H1 (cell line): Measurements from ENCODE around the gene TMEM258. TPM values are rescaled to one million over a fixed set of nuclear protein-coding genes. Genes with fewer than 3 reads are reported as not detected.

Experiments
- CTCF ChIA-PET: fragments of 300-600 bp; sonication (Branson Sonifier 250); formaldehyde crosslinking; loops from one replicate; lab custom pipeline; 2021; ENCODE audit not compliant: partially characterized antibody; lab: Charles Lee
- POLR2A ChIA-PET: fragments of 300-600 bp; sonication (Branson Sonifier 250); formaldehyde crosslinking; loops from one replicate; lab custom pipeline; 2021; ENCODE audit warnings: inconsistent platforms; ENCODE audit not compliant: partially characterized antibody; lab: Charles Lee
- DNase-seq, 2 experiments: peaks; one replicate each; pipeline versions ENCODE4 v3.0.0 to v3.0.0-alpha.2; 2010 to 2022; ENCODE audit warnings: low spot score in 2 of 2, low read depth in 1 of 2, mixed read lengths in 1 of 2
- FAIRE-seq: peaks from 2 replicates; lab custom pipeline; 2011; peaks lifted over from hg19 to GRCh38; lab: Jason Lieb, UNC
- H2AFZ ChIP-seq: 2 replicates; pipeline ENCODE4 v1.8.1; 2012; ENCODE audit warnings: low read length, inconsistent platforms
- H2AK5ac ChIP-seq: 2 replicates; pipeline ENCODE4 v1.6.1; 2013; ENCODE audit warnings: low read depth, low read length
- H2BK120ac ChIP-seq: replicated peaks from 2 replicates; pipeline ENCODE3; 2013; ENCODE audit warnings: low read depth, low read length, inconsistent platforms
- H2BK12ac ChIP-seq: 2 replicates; pipeline ENCODE4 v1.6.1; 2013; ENCODE audit warnings: low read depth, low read length
- H2BK15ac ChIP-seq: 2 replicates; pipeline ENCODE4 v1.6.1; 2013; ENCODE audit warnings: low read length
- H2BK20ac ChIP-seq: 2 replicates; pipeline ENCODE4 v1.6.1; 2013; ENCODE audit warnings: low read length
- H2BK5ac ChIP-seq: 2 replicates; pipeline ENCODE4 v1.6.1; 2013; ENCODE audit warnings: low read depth, low read length
- H3K14ac ChIP-seq: 2 replicates; pipeline ENCODE4 v1.6.1; 2013; ENCODE audit warnings: inconsistent platforms; ENCODE audit not compliant: insufficient read length
- H3K18ac ChIP-seq: 2 replicates; pipeline ENCODE4 v1.6.1; 2013; ENCODE audit warnings: low read length; ENCODE audit errors: extremely low read depth
- H3K23ac ChIP-seq: 2 replicates; pipeline ENCODE4 v1.6.1; 2013; ENCODE audit warnings: inconsistent platforms; ENCODE audit not compliant: insufficient read length
- H3K23me2 ChIP-seq: 2 replicates; pipeline ENCODE4 v1.6.1; 2013; ENCODE audit warnings: low read depth, low read length
- H3K27ac ChIP-seq: 2 replicates; pipeline ENCODE4 v1.6.1; 2011; ENCODE audit warnings: low read depth, low read length, inconsistent platforms
- H3K27me3 ChIP-seq, 4 experiments: replicated peaks in 1 of 4; 1 replicate in 1 of 4; 2 replicates in 3 of 4; pipeline versions ENCODE4 v1.6.1 to v1.8.1; 2011 to 2013; ENCODE audit warnings: low read length in 3 of 4, mild to moderate bottlenecking in 3 of 4, inconsistent platforms in 2 of 4, mixed read lengths in 2 of 4, moderate library complexity in 1 of 4; ENCODE audit not compliant: control insufficient read depth in 3 of 4, insufficient read depth in 3 of 4; ENCODE audit errors: extremely low read depth in 1 of 4
- H3K36me3 ChIP-seq, 4 experiments: 2 replicates each; pipeline versions ENCODE4 v1.6.1 to v1.8.1; 2011 to 2013; ENCODE audit warnings: mild to moderate bottlenecking in 4 of 4, low read length in 3 of 4, moderate library complexity in 2 of 4, control low read depth in 1 of 4, inconsistent platforms in 1 of 4; ENCODE audit not compliant: insufficient read depth in 4 of 4, control insufficient read depth in 2 of 4
- H3K4ac ChIP-seq: replicated peaks from 2 replicates; pipeline ENCODE3; 2013; ENCODE audit warnings: low read length, low read depth, mixed read lengths, inconsistent platforms; ENCODE audit not compliant: insufficient read length
- H3K4me1 ChIP-seq, 4 experiments: replicated peaks in 1 of 4; 1 replicate in 1 of 4; 2 replicates in 3 of 4; pipeline versions ENCODE4 v1.6.1 to v1.8.1; 2011 to 2013; ENCODE audit warnings: low read length in 3 of 4, inconsistent platforms in 2 of 4, mixed read lengths in 1 of 4; ENCODE audit not compliant: insufficient read depth in 4 of 4, control insufficient read depth in 3 of 4
- H3K4me2 ChIP-seq, 2 experiments: 2 replicates each; pipeline versions ENCODE4 v1.6.1 to v1.8.1; 2011 to 2013; ENCODE audit warnings: low read depth in 2 of 2, low read length in 2 of 2, control low read depth in 1 of 2, inconsistent platforms in 1 of 2, mild to moderate bottlenecking in 1 of 2; ENCODE audit not compliant: insufficient read depth in 1 of 2
- H3K4me3 ChIP-seq, 4 experiments: fragments of 200-600, 300-600 bp in 1 of 4; sonication (generic), shearing (Covaris generic), sonication (Bioruptor Twin) in 1 of 4; 2 replicates each; pipeline versions ENCODE4 v1.5.1 to v1.8.1; 2011 to 2016; ENCODE audit warnings: low read length in 4 of 4, low read depth in 3 of 4, control low read depth in 2 of 4, inconsistent platforms in 2 of 4, mild to moderate bottlenecking in 2 of 4, mixed read lengths in 1 of 4, moderate library complexity in 1 of 4; ENCODE audit not compliant: insufficient read depth in 2 of 4; ENCODE audit errors: extremely low read depth in 1 of 4
- H3K56ac ChIP-seq: replicated peaks from 2 replicates; pipeline ENCODE3; 2013; ENCODE audit warnings: low read depth, mild to moderate bottlenecking, mixed read lengths, low read length, inconsistent platforms; ENCODE audit not compliant: insufficient read length
- H3K79me1 ChIP-seq: 2 replicates; pipeline ENCODE4 v1.6.1; 2013; ENCODE audit warnings: low read depth, low read length, control low read depth
- H3K79me2 ChIP-seq, 2 experiments: 2 replicates each; pipeline versions ENCODE4 v1.6.1 to v1.8.1; 2012 to 2013; ENCODE audit warnings: low read length in 2 of 2, mild to moderate bottlenecking in 2 of 2, inconsistent platforms in 1 of 2; ENCODE audit not compliant: insufficient read depth in 2 of 2, control insufficient read depth in 1 of 2
- H3K9ac ChIP-seq, 4 experiments: replicated peaks in 1 of 4; 1 replicate in 1 of 4; 2 replicates in 3 of 4; pipeline versions ENCODE4 v1.6.1 to v1.8.1; 2011 to 2013; ENCODE audit warnings: low read depth in 3 of 4, low read length in 3 of 4, control low read depth in 2 of 4, mild to moderate bottlenecking in 2 of 4, moderate library complexity in 2 of 4, inconsistent platforms in 1 of 4; ENCODE audit errors: extremely low read depth in 1 of 4
- H3K9me3 ChIP-seq, 2 experiments: 2 replicates each; pipeline versions ENCODE4 v1.6.1 to v1.8.1; 2012 to 2013; ENCODE audit warnings: mild to moderate bottlenecking in 2 of 2, moderate library complexity in 2 of 2, control low read depth in 1 of 2, inconsistent platforms in 1 of 2, low read depth in 1 of 2, low read length in 1 of 2, mixed read lengths in 1 of 2; ENCODE audit not compliant: insufficient read depth in 2 of 2
- H4K20me1 ChIP-seq, 2 experiments: replicated peaks in 1 of 2; 2 replicates each; pipeline versions ENCODE3 to v1.8.1; 2011 to 2013; ENCODE audit warnings: inconsistent platforms in 2 of 2, low read length in 2 of 2, mild to moderate bottlenecking in 1 of 2; ENCODE audit not compliant: insufficient read depth in 2 of 2, control insufficient read depth in 1 of 2
- H4K5ac ChIP-seq: 2 replicates; pipeline ENCODE4 v1.6.1; 2013; ENCODE audit warnings: low read length, low read depth, mixed read lengths, inconsistent platforms; ENCODE audit not compliant: insufficient read length
- H4K8ac ChIP-seq: 2 replicates; pipeline ENCODE4 v1.8.0; 2013; ENCODE audit warnings: mild to moderate bottlenecking, moderate library complexity, low read length, inconsistent platforms; ENCODE audit not compliant: insufficient read depth; ENCODE audit errors: extremely low read depth
- H4K91ac ChIP-seq: replicated peaks from 2 replicates; pipeline ENCODE3; 2013; ENCODE audit warnings: low read length, mixed read lengths, inconsistent platforms; ENCODE audit not compliant: insufficient read length
- EGR1 ChIP-seq: IDR thresholded peaks from 2 replicates; pipeline ENCODE4 v1.6.1; 2011; ENCODE audit warnings: low read depth, low read length, borderline replicate concordance
- FOSL1 ChIP-seq: IDR thresholded peaks from 2 replicates; pipeline ENCODE4 v1.6.1; 2011; ENCODE audit warnings: mild to moderate bottlenecking, low read depth, low read length, moderate library complexity; ENCODE audit not compliant: insufficient read depth
- GTF2F1 ChIP-seq: IDR thresholded peaks from 2 replicates; pipeline ENCODE4 v1.6.1; 2012; ENCODE audit warnings: low read depth, low read length, improper control_type of control experiment, borderline replicate concordance
- HDAC6 ChIP-seq: IDR thresholded peaks from one replicate; pipeline ENCODE4 v1.7.1; 2012; ENCODE audit warnings: low read depth, mild to moderate bottlenecking, inconsistent platforms, low read length, moderate library complexity
- JUN ChIP-seq: IDR thresholded peaks from 2 replicates; pipeline ENCODE4 v1.6.1; 2011; ENCODE audit warnings: low read depth, mild to moderate bottlenecking, improper control_type of control experiment, low read length
- KDM5A ChIP-seq: fragments of 200-600 bp; IDR thresholded peaks from 2 replicates; pipeline ENCODE4 v1.7.1; 2012; ENCODE audit warnings: mild to moderate bottlenecking, low read length, inconsistent platforms, mixed read lengths
- POLR2A ChIP-seq, 2 experiments: IDR thresholded peaks; 1 replicate in 1 of 2; 2 replicates in 1 of 2; pipeline ENCODE4 v1.6.1; 2011; ENCODE audit warnings: low read depth in 2 of 2, low read length in 2 of 2, mild to moderate bottlenecking in 2 of 2; ENCODE audit errors: control extremely low read depth in 1 of 2
- RXRA ChIP-seq: IDR thresholded peaks from 2 replicates; pipeline ENCODE4 v1.6.1; 2011; ENCODE audit warnings: low read depth, mild to moderate bottlenecking, low read length, moderate library complexity; ENCODE audit not compliant: insufficient read depth
- TBP ChIP-seq: IDR thresholded peaks from 2 replicates; pipeline ENCODE4 v1.6.1; 2011; ENCODE audit warnings: low read depth, low read length, improper control_type of control experiment
- WGBS, 2 experiments: shearing (Covaris generic) in 1 of 2; methylation state at CpG; one replicate each; pipeline versions ENCODE4 v1.1.6 to v1.1.7; 2013 to 2015; ENCODE audit warnings: low lambda C conversion rate in 2 of 2, mixed read lengths in 2 of 2, inconsistent platforms in 1 of 2, low coverage in 1 of 2, missing lambda C conversion rate in 1 of 2; ENCODE audit not compliant: insufficient replicate concordance in 2 of 2, insufficient coverage in 1 of 2, insufficient read length in 1 of 2; ENCODE audit errors: extremely low coverage in 1 of 2, missing lambda C conversion rate in 1 of 2; 5-methylcytosine and 5-hydroxymethylcytosine counted together
- polyA plus RNA-seq, 7 experiments: library from polyadenylated mRNA; depleted of rRNA in 3 of 7; stranded (reverse) in 5 of 7; unstranded in 2 of 7; fragments of >200 nt in 5 of 7; fragments of 200-250 nt in 2 of 7; gene quantifications; 1 replicate in 5 of 7; 2 replicates in 1 of 7; 4 replicates in 1 of 7; pipeline versions ENCODE4 v1.2.1 to v1.2.3, GENCODE V29; 2011 to 2013; ENCODE audit warnings: missing spikeins in 2 of 7, mixed read lengths in 2 of 7
- total RNA-seq: library from RNA; stranded (reverse); fragmentation: NEBNext Ultra II Directional; extraction: Animal tissue kit (Norgen Biotek cat#: 25700); gene quantifications from 2 replicates; pipeline ENCODE4 v1.2.1, GENCODE V29; 2021
- TF ChIP-seq, protein P1 (sequence below): IDR thresholded peaks from 2 replicates; pipeline ENCODE4 v1.6.1; 2011; ENCODE audit warnings: low read length, improper control_type of control experiment

TMEM258 gene
- total and polyA plus RNA-seq, 2 of the 8 experiments (the other 6 are each of a cell fraction or from before 2014, with no cell fraction given): 186 to 759 TPM

- H3K4ac ChIP-seq: peak overlapping the region; percentile 15
- H2BK120ac ChIP-seq: peak overlapping the region; percentile 1
- peaks cover 24 to 46% (median 37%) of the 10 kb centered on the region in 4 experiments for H3K36me3 ChIP-seq
- H3K79me2 ChIP-seq: peaks cover 0 to 36% of the 10 kb centered on the region in 2 experiments; a peak in 2 of 4 replicates
- peak overlapping the region; percentile 81 to 87 for H3K4me2 ChIP-seq
- H3K4me3 ChIP-seq: peak overlapping the region; percentile 41 to 78 (median 63); a peak in 7 of 8 replicates
- peaks cover 0 to 8% of the 10 kb centered on the region in 2 experiments for H4K20me1 ChIP-seq
- H4K8ac ChIP-seq: peak overlapping the region; percentile 26; the same call in 1 of the 2 replicates
- ChIA-PET POLR2A (interaction anchor here (0.7 to 16.2 kb wide), 17 partner anchors 13 to 334 kb away, joined by 3 to 354 read pairs (median 4); partner anchors contain the start of genes FADS2, FEN1 and TMEM258), CTCF (interaction anchor here (0.7 to 10.2 kb wide), 13 partner anchors 9 to 267 kb away, joined by 3 to 118 read pairs (median 5); partner anchors contain the start of genes FADS2 and FEN1)
- H2BK20ac ChIP-seq: peak overlapping the region; percentile 88
- H2AK5ac ChIP-seq: peak overlapping the region; percentile 54
- peak overlapping the region; percentile 94 for H2BK5ac ChIP-seq
- peak overlapping the region; percentile 53 for H4K5ac ChIP-seq
- no peak overlapping the region for H3K14ac ChIP-seq
- H4K91ac ChIP-seq: peak overlapping the region; percentile 64
- peak overlapping the region in 3 of 4 experiments; percentile 72 to 84 (median 76); a peak in 6 of 7 replicates for H3K9ac ChIP-seq
- peaks cover 0 to 2% of the 10 kb centered on the region in 2 experiments; a peak in 1 of 4 replicates for H3K9me3 ChIP-seq
- H3K27me3 ChIP-seq: no peaks in the 10 kb centered on the region
- peak overlapping the region; percentile 1 for H3K56ac ChIP-seq
- no peak overlapping the region for H3K23ac ChIP-seq
- H3K18ac ChIP-seq: peak overlapping the region; percentile 99
- H3K27ac ChIP-seq: peak overlapping the region; percentile 94
- H3K4me1 ChIP-seq: peaks cover 2 to 9% (median 5%) of the 10 kb centered on the region in 4 experiments; a peak in 5 of 7 replicates
- peaks cover 6% of the 10 kb centered on the region; the same call in 1 of the 2 replicates for H3K79me1 ChIP-seq
- H3K23me2 ChIP-seq: peaks cover 7% of the 10 kb centered on the region; the same call in 1 of the 2 replicates
- 0 out of 2 replicates have a peak overlapping the region, but pooled peaks have one; percentile 19 for H2AFZ ChIP-seq
- peak overlapping the region; percentile 84 for H2BK12ac ChIP-seq
- 79% methylated on average over 15 of the region's 16 CpGs; no CpG with 5 or more reads in 1 of the 2 experiments for WGBS, 2 experiments
- H2BK15ac ChIP-seq: peak overlapping the region; percentile 66; the same call in 1 of the 2 replicates
- DNase-seq (no peak), FAIRE-seq (no peak)
- TF ChIP-seq HDAC6 (no peak), FOSL1 (no peak), GTF2F1 (no peak), TBP (peak; percentile 87), JUN (no peak), POLR2A (IDR thresholded peaks at IDR 0.05; ENCODE audit: control extremely low read depth in 1 of 2, low read depth in 2 of 2, low read length in 2 of 2) (peak in 1 of 2 experiments; percentile 73; a peak in 2 of 3 replicates), RXRA (no peak), EGR1 (no peak), KDM5A (no peak)
- TF ChIP-seq, protein P1, sequence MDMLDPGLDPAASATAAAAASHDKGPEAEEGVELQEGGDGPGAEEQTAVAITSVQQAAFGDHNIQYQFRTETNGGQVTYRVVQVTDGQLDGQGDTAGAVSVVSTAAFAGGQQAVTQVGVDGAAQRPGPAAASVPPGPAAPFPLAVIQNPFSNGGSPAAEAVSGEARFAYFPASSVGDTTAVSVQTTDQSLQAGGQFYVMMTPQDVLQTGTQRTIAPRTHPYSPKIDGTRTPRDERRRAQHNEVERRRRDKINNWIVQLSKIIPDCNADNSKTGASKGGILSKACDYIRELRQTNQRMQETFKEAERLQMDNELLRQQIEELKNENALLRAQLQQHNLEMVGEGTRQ: no peak
Measured at GRCh38 chr11:61814247-61814957, 22.0 kb upstream of the TMEM258 start.
